Measurements from ENCODE around the gene WFIKKN2.

DNA sequence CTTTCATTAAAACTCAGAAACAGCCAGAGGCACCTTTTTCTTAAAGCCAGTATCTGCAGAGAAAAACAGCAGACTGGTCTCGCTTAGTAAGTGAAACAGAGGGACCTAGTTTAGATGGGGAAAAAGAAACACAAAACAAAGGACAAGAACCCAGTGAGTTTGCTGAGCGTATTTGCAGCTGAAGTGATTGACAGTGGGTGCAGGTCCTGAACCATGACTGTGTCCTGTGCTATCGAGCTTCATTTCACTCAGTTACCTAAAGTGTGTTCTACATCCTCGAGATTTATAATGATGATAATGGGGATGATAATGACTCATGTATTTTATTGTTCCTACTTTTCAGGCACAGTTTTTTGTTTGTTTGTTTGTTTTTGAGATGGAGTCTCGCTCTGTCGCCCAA is 31.7 kb upstream of the WFIKKN2 start:
- TF ChIP-seq POLR2A (IDR thresholded peaks at IDR 0.05; ENCODE audit: low read depth) (no peak), POLR2AphosphoS5 (IDR thresholded peaks at IDR 0.05) (no peak)

Data from esophagus muscularis mucosa (tissue), 2 donors.